Transverse colon (tissue), 4 donors: Measurements from ENCODE around the gene SLX4. TPM values are rescaled to one million over a fixed set of nuclear protein-coding genes. Genes with fewer than 3 reads are reported as not detected.

Experiments
- DNase-seq: peaks from one replicate; pipeline ENCODE4 v3.0.0-alpha.2; 2019
- H3K27ac ChIP-seq, 4 donors: fragments of 200-600 bp; sonication (generic); 2 replicates each; pipeline ENCODE4 v1.5.1; 2016 to 2018; ENCODE audit warnings: inconsistent platforms in 4 of 4
- H3K27me3 ChIP-seq: fragments of 200-600 bp; sonication (generic); 2 replicates; pipeline ENCODE4 v1.5.1; 2017; ENCODE audit warnings: inconsistent platforms
- H3K36me3 ChIP-seq, 4 donors: fragments of 200-600 bp; sonication (generic); 2 replicates each; pipeline ENCODE4 v1.5.1; 2017 to 2019; ENCODE audit warnings: inconsistent platforms in 4 of 4
- H3K4me1 ChIP-seq, 4 donors: fragments of 200-600 bp; sonication (generic); 2 replicates each; pipeline ENCODE4 v1.5.1; 2017 to 2020; ENCODE audit warnings: inconsistent platforms in 4 of 4
- H3K4me3 ChIP-seq, 4 donors: fragments of 200-600 bp; sonication (generic); 1 replicate in 1 of 4; 2 replicates in 3 of 4; pipeline versions ENCODE4 v1.5.1 to v1.6.1; 2017 to 2019; ENCODE audit warnings: inconsistent platforms in 4 of 4
- H3K9me3 ChIP-seq, 2 donors: fragments of 200-600 bp; sonication (generic); 2 replicates each; pipeline ENCODE4 v1.5.1; 2017 to 2019; ENCODE audit warnings: inconsistent platforms in 2 of 2
- CTCF ChIP-seq, 5 experiments: fragments of 200-600 bp in 3 of 5; fragments of 450-650 bp in 2 of 5; sonication (generic) in 3 of 5; IDR thresholded peaks; 1 replicate in 2 of 5; 2 replicates in 3 of 5; pipeline ENCODE4 v1.5.1; 2016 to 2017; ENCODE audit warnings: antibody characterized with exemption in 5 of 5, inconsistent platforms in 3 of 5, mild to moderate bottlenecking in 2 of 5, moderate library complexity in 1 of 5
- EP300 ChIP-seq: sonication (generic); formaldehyde crosslinking; IDR thresholded peaks from one replicate; pipeline ENCODE4 v1.6.1; 2017; ENCODE audit warnings: antibody characterized with exemption, low read depth
- POLR2A ChIP-seq: fragments of 450-650 bp; IDR thresholded peaks from one replicate; pipeline ENCODE4 v1.6.1; 2016; ENCODE audit warnings: antibody characterized with exemption, mild to moderate bottlenecking, moderate library complexity
- POLR2AphosphoS5 ChIP-seq, 3 donors: sonication (generic); formaldehyde crosslinking; IDR thresholded peaks; one replicate each; pipeline ENCODE4 v1.6.1; 2016; ENCODE audit warnings: antibody characterized with exemption in 3 of 3
- WGBS, 2 donors: methylation state at CpG; one replicate each; pipeline ENCODE4 v1.1.5; 2018; ENCODE audit warnings: low coverage in 1 of 2; 5-methylcytosine and 5-hydroxymethylcytosine counted together
- in situ Hi-C, 4 donors: fragments of 200-750 bp; cut with MboI; loops; one replicate each; pipeline versions ENCODE4 v1.15.0 to v1.15.1; 2017; ENCODE audit warnings: low sequenced_read_pairs in 3 of 4, low pct_ligation_motif_present in 1 of 4, low pct_unique_long_range_greater_than_20kb in 1 of 4
- intact Hi-C: fragments of 100-400 bp; cut with DNase I; formaldehyde crosslinking; loops from one replicate; pipeline ENCODE4 v1.15.1; 2023; ENCODE audit warnings: low total_unique reads
- total RNA-seq, 4 donors: library from RNA; depleted of rRNA; stranded (reverse); fragments of >200 nt; gene quantifications; one replicate each; pipeline ENCODE4 v1.1.0, GENCODE V29; 2016

SLX4 gene
- total RNA-seq, 4 donors from 2014 or later: 3.0 to 11.5 (median 4.9) TPM

- no peak overlapping the region for H3K4me3 ChIP-seq
- H3K9me3 ChIP-seq: no peaks in the 10 kb centered on the region
- intact Hi-C loops (no loop called here), in situ Hi-C loops (no loop called here)
- no peak overlapping the region for H3K27ac ChIP-seq
- no peaks in the 10 kb centered on the region for H3K27me3 ChIP-seq
- DNase-seq: no peak
- no peaks in the 10 kb centered on the region for H3K36me3 ChIP-seq
- peaks cover 6 to 19% (median 18%) of the 10 kb centered on the region in 4 donors for H3K4me1 ChIP-seq
- no peak for TF ChIP-seq POLR2A
- TF ChIP-seq POLR2AphosphoS5 (IDR thresholded peaks at IDR 0.05): no peak
- TF ChIP-seq CTCF (IDR thresholded peaks at IDR 0.05): no peak
- no peak for TF ChIP-seq EP300
- WGBS, 2 donors: 68 to 81% methylated on average over 2 to 5 of the region's 5 CpGs
Observed at GRCh38 chr16:3608069-3608468, 3.3 kb downstream of the SLX4 start.

- Histone ChIP-seq H3K9me3 (no peaks in the 10 kb centered on the region), H3K27ac (no peak overlapping the region), H3K36me3 (no peaks in the 10 kb centered on the region), H3K4me1 (peaks cover 6 to 15% (median 14%) of the 10 kb centered on the region in 4 donors), H3K4me3 (no peak overlapping the region), H3K27me3 (no peaks in the 10 kb centered on the region)
- intact Hi-C loops (no loop called here), in situ Hi-C loops (no loop called here)
- no peak for DNase-seq
- TF ChIP-seq POLR2AphosphoS5 (IDR thresholded peaks at IDR 0.05) (no peak), EP300 (no peak), CTCF (IDR thresholded peaks at IDR 0.05) (no peak), POLR2A (no peak)
- WGBS, 2 donors: 87 to 88% methylated on average over 2 of the region's 2 CpGs
Observed at GRCh38 chr16:3607634-3608033, 3.8 kb downstream of the SLX4 start.

GRCh38 chr16:3607161-3607560, 4.2 kb downstream of the SLX4 start:
- no peak overlapping the region for H3K27ac ChIP-seq
- intact Hi-C loops (no loop called here), in situ Hi-C loops (no loop called here)
- H3K4me3 ChIP-seq: no peak overlapping the region
- 86 to 90% methylated on average over 7 of the region's 7 CpGs for WGBS, 2 donors
- H3K9me3 ChIP-seq: no peaks in the 10 kb centered on the region
- peaks cover 3 to 10% (median 9%) of the 10 kb centered on the region in 4 donors for H3K4me1 ChIP-seq
- H3K36me3 ChIP-seq: no peaks in the 10 kb centered on the region
- H3K27me3 ChIP-seq: no peaks in the 10 kb centered on the region
- TF ChIP-seq POLR2A (no peak), POLR2AphosphoS5 (IDR thresholded peaks at IDR 0.05) (no peak), EP300 (no peak)
- no peak for DNase-seq

- WGBS, 2 donors: 92 to 99% methylated on average over 8 to 11 of the region's 11 CpGs
- H3K4me1 ChIP-seq: peaks cover 3 to 9% (median 8%) of the 10 kb centered on the region in 4 donors
- H3K9me3 ChIP-seq: no peaks in the 10 kb centered on the region
- intact Hi-C loops: no loop called here
- no peak for DNase-seq
- no peak overlapping the region for H3K4me3 ChIP-seq
- H3K27me3 ChIP-seq: no peaks in the 10 kb centered on the region
- in situ Hi-C loops: no loop called here
- no peak overlapping the region for H3K27ac ChIP-seq
- no peaks in the 10 kb centered on the region for H3K36me3 ChIP-seq
- TF ChIP-seq POLR2A: no peak
- no peak for TF ChIP-seq POLR2AphosphoS5 (IDR thresholded peaks at IDR 0.05)
- no peak for TF ChIP-seq CTCF (IDR thresholded peaks at IDR 0.05)
- no peak for TF ChIP-seq EP300
Observed at GRCh38 chr16:3606441-3606840, 5.0 kb downstream of the SLX4 start.

- no peak overlapping the region for H3K4me3 ChIP-seq
- H3K4me1 ChIP-seq: no peaks in the 10 kb centered on the region
- TF ChIP-seq POLR2A (no peak), CTCF (IDR thresholded peaks at IDR 0.05) (no peak), POLR2AphosphoS5 (IDR thresholded peaks at IDR 0.05) (no peak), EP300 (no peak)
- intact Hi-C loops: no loop called here
- no peaks in the 10 kb centered on the region for H3K9me3 ChIP-seq
- WGBS, 2 donors: 98% methylated on average over 7 of the region's 7 CpGs; no CpG with 5 or more reads in 1 of the 2 donors
- no peak for DNase-seq
- no peak overlapping the region for H3K27ac ChIP-seq
- in situ Hi-C loops: no loop called here
- H3K36me3 ChIP-seq: no peaks in the 10 kb centered on the region
- no peaks in the 10 kb centered on the region for H3K27me3 ChIP-seq
Observed at GRCh38 chr16:3602320-3602653, 9.1 kb downstream of the SLX4 start.
